ENCODE data around the gene UBQLN1.

UBQLN1 gene

DNA sequence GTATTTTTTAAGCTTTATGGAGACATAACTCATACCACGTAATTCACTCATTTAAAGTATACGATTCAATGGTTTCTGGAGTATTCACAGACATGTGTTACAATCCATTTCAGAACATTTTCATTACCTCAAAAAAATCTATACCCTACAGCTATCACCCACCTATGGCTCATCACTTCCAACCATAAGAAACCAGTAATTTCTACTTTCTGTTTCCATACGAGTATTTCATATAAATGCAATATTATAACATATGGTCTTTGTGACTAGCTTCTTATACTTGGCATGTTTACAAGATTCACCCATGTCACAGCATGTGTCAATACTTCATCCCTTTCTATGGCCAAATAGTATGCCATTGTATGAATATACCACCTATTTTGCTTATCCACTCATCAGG is 18.8 kb downstream of the UBQLN1 start:
- DNase-seq (ENCODE audit: low read depth), result no peak

DNA sequence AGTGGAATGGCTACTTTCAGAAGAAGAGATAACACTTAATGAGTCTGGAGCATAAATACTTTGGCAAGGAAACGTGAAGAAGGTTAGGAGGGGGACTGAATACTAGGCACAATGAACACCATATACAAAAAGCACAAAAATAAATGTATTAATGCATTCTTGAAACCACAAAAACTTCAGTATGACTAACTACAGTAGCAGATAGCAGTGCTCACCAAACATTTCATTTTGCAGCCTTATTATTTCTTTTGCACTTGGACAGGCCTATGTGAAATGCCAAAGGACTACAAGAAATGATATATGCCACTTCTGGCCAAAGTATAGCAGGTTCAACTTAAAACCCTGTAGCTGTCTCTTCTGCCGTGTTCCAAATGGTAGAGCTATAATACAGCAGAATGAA is 26.3 kb downstream of the UBQLN1 start:
- no peak for DNase-seq (ENCODE audit: low read depth)

DNA sequence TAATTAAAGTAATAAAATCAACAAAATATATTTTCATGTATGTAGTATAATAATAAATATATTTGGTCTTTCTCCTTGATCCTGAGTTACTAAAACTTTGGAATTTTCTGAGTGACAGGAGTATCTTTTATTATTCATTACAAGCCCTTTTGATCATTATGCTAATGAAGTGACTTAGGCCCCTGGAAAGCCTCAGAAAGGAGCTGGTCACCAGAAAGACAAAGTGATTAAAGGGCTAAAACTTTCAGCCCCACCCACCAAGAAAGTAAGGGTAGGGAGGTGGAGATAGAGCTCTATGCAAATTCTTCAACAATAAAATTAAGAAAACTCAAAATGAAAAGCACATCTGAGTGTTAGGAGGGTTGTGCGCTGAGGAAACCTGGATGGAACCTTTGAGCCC is 27.5 kb downstream of the UBQLN1 start:
- DNase-seq (ENCODE audit: low read depth), result no peak

DNA sequence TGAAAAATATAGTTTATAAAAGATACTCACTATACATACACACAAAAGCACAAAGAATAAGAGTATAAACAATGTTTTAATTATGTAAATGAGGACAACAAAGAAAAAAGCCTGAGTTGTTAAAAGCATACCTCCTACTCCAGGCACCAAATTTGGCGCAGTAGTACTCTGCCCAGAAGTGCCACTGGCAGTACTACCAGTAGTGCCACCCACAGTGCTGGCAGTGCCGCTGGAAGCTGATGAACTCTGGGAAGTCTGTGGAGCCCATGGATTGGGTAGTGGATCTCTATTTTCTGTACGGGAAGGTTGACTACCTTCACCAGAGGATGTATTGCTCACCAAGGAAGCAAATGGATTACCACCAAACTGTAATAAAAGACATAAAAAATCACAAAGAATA is 30.2 kb downstream of the UBQLN1 start:
- no peak for DNase-seq (ENCODE audit: low read depth)

DNA sequence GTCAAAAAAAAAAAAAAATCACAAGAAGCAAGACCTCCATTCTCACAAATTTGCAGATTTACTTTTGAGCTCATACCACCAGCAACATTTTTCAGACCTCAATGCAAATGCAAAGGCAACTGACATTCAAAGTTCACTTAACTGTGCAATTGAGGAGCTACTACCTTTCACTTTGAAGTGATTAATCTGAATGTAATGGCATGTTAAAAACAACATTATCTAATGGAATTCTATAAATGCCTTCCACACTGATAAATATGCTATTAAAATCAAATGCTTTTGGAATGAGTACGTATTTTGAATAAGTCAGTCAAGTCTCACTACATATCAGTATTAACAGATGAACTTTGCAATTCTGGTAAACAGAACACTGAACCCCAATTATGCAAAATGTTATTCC is 32.3 kb downstream of the UBQLN1 start:
- peak; percentile 4 for DNase-seq (ENCODE audit: low read depth)

DNA sequence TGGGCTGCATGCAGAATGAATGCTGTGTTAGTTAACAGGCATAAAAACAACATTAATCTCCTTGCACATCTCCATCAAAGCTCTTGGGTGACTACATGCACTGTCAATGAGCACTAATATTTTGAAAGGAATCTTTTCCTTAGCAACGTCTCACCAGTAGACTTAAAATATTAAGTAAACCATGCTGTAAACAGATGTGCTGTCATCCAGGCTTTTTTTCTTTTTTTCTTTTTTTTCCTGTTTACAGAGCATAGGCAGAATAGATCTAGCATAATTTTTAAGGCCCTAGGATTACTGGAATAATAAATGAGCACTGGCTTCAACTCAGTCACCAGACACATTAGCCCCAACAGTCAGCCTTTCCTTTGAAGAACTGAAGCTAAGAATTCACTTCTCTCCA is 36.3 kb downstream of the UBQLN1 start:
- no peak for DNase-seq (ENCODE audit: low read depth)

DNA sequence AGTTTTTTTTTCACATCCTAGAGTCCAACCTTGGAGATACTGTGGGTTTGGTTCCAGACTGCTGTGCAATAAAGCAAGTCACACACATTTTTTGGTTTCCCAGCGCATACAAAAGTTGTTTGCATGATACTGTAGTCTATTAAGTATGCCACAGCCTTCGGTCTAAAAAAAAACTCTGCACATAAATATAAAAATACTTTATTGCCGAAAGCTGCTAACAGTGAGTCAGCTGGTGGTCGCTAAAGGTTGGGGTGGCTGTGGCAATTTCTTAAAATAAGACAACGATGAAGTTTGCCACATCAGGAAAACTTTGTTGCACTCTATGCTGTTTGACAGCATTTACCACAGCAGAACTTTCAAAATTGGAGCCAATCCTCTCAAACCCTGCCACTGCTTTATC is 37.4 kb downstream of the UBQLN1 start:
- DNase-seq (ENCODE audit: low read depth), result no peak

DNA sequence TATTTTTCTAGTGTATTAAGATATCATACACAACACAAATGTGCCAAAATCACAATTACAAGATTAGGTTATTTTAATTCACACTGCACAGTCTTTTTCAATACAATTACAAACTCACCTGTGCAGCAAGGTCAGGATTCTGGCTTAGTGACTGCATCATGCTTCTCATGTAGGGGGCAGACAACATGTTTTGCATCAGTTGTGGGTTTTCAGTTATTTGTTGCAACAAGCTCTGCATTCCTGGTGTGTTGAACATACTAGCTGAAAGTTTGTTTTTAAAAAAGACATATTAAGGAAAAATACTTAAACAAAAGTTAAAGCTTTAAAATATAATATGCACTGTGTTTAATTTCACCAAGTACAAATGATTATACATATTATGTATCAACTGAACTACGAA is 38.7 kb downstream of the UBQLN1 start:
- no peak for DNase-seq (ENCODE audit: low read depth)

DNA sequence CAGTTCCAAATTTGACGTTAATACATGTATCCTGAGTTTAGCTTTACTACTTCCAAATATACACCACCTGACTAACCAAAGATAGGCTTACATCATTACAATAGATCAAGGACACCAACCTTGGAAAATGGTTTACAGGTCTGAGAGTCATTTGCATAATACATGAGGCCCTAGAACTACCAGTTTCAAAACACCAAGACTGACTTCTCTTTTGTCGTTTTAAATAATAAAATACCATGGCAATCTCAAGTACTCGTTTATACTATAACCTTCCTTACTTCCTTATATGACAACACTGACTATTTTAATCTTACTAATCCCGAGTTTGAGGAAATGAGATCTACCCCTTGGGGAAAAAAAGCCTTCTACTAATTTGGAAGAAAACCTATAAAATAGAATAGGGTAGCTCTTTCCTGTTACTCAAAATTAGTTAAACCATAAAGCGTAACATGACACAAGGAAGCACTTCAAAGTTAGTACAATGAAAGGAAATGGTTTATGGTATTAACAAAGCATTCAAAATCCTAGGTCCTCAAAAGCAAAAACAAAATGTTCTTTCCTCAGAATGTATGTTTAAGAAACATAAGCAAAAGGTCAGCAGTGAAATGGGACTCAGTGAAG is 42.1 kb downstream of the UBQLN1 start:
- no peak for DNase-seq (ENCODE audit: low read depth)

DNA sequence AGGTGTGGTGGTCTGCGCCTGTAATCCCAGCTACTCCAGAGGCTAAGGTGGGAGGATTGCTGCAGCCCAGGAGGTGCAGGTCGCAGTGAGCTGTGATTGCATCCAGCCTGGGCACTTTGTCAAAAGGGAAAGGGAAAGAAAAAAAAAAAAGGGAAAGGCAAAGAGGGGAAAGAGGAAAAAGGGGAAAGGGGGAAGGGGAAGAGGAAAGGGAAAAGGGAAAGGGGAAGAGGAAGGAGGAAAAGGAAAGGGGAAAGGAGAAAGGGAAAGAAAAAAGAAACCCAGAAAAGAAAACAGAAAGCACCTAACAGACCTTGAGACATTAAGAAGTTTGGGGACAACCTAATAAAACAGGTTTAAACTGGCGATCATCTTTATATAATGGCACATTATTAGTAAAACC is 44.8 kb downstream of the UBQLN1 start:
- DNase-seq (ENCODE audit: low read depth), result no peak

DNA sequence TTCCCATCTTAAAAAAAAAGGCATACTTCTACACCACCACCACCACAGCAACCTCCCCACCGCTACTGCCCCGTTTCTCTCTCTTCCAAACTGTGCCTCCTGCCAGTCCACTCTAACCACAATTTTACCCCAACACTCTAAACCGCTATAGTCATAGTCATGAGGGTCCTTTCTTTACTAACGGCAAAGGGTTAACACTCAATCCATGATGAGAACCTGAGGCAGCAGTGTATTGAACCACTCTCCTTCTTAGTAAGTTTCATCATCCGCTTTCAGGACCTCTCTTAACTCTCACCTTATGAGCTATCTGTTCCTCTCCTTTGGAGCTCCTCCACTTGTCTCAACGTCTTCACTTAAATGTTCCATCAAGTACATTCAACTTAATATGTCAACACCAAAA is 50.8 kb downstream of the UBQLN1 start:
- DNase-seq (ENCODE audit: low read depth), result no peak

DNA sequence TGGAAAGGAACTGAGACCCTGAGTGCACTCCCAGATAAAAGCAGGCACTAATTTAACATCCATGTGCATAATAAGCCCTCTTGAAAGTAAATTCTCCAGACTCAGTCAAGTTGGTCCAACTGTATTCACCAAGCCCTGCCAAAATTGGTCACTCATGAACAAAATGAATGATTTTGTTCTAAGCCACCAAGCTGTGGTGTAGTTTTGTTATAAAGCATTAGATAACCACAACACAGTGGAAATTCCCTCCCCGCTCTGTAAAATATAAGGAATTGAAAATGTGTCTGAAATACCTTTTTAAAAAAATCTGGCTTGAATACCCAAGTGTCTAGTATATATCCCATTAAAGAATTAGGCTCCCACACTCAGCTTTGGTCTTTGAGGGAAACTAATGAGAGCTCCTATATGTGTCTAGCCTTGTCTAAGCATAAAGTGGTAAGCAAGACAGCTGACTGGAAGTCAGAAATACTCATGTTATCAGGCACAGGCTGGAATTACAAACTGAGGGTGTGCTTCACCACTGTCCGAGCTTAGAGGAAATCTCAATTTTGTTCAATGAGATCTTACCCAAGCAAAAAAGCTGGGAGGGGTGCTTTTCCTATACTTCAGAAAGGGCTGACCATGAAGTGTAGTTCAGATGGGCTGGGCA is 51.6 kb downstream of the UBQLN1 start:
- DNase-seq (ENCODE audit: low read depth), result no peak

DNA sequence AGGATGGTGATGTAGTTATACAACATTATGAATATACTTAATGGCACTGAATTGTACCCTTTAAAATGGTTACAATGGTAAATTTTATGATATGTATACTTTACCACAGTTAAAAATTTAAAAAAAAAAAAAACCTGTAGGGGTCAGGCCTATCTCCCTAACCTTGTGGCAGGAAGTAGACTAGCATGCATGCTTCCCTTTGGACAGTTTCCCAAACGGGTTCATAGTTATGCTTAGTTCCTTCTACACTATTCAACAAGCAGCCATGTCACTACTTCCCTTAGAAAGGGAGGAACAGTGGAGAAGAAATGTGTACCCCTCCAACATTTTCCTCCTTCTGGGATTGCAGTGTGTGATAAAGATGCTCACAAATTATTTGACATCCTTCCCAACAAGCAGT is 52.3 kb downstream of the UBQLN1 start:
- no peak for DNase-seq (ENCODE audit: low read depth)

DNA sequence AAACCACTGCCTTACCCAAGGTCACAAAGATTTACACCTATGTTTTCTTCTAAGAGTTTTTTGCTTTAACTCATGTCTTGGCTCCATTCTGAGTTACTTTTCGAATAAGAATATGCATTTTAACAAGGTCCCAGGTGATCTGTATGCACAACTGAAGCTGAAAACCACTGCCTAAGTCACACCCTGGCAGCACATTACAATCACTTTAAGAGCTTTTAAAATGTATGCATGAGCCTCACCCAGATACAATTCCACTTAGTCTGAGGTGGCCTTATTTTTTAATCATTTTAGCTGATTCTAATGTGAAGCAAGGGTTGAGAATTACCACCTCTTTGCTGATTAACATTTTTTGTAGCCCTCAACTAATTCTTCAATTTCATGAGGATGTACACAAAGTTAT is 55.3 kb downstream of the UBQLN1 start:
- DNase-seq (ENCODE audit: low read depth), result no peak

DNA sequence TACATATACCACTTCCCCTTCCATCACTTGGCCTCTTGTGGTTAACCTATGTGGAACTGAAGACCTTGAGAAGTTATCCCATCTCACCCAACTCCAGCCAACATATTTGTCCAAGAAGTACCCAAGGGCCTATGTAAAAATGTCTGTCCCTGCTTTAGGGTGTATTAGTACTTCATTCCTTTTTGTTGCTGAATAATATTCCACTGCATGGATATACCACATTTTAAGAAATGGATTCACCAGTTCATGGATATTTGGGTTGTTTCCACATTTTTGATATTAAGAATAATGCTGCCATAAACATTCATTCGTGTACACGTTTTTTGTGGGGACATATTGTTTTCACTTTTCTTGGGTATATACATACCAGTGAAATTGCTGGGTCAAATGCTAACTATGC is 56.2 kb downstream of the UBQLN1 start:
- no peak for DNase-seq (ENCODE audit: low read depth)

DNA sequence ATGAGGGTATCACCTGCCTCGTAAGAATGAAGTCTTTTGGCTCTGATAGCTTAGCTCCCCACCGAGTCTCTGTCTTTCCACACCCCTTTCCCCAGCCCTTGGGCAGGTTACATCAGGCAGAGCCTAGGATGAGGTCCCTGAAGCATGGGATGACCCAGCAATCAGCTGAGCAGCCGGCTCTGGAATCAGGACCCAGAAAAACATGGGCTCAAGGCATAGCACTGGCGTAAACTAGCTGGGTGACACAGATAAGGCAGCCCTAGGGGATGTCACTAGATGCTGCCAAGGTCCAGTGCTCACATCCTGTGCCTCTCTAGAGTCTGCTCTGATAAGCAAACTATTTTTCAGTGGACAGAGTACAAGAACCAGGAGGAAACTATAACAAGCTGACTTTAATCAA is 58.2 kb downstream of the UBQLN1 start:
- DNase-seq (ENCODE audit: low read depth), result no peak

DNA sequence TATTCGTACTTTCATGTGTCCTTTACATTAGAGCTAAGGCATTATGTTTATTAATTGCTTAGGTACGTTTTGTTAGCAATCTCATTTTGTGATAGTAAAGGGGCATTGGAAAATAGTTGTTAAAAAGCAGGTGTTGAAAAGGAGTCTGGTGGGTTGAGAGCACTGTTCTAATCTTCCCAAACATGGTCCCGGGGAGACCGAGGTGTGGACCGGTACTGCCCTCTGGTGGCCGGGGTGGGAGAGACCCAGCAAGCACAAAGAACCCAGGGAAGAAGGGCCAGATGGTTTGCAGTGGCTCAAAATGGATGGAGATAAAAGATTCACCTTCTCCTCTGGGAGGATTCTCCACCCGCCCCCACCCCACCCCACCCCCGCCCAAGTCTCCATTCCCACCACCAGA is 58.7 kb downstream of the UBQLN1 start:
- DNase-seq (ENCODE audit: low read depth), result no peak

DNA sequence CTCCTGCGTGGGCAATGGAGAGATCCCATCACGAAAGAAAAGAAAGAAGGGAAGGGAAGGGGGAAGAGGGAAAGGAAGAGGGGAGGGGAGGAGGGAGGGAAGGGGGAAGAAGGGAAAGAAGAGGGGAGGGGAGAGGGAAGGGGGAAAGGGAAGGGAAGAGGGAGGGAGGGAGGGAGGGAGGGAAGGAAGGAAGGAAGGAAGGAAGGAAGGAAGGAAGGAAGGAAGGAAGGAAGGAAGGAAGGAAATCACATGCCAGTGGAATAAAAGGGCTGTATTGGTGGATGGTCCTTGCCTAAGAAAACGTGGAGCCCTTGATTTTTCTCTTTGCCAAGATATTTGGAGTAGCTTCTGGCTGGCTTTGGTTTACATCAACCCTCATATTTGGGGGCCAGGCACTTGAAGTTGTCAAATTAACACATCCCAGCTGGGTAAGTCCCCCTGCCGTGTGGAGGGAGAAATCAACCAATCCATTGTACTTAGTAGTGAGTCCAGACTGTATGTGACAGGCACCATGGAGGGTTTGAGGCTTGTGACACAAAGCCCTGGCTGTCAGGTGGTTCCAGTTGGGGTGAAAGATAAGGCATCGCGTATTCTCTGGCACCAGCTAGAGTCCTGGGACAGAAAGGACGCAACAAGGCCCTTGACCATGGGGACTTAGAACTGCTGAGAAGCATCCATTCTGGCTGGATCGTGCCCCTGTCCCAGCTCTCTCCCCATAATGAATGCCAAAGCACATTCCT is 61.1 kb downstream of the UBQLN1 start:
- DNase-seq (ENCODE audit: low read depth), result no peak

DNA sequence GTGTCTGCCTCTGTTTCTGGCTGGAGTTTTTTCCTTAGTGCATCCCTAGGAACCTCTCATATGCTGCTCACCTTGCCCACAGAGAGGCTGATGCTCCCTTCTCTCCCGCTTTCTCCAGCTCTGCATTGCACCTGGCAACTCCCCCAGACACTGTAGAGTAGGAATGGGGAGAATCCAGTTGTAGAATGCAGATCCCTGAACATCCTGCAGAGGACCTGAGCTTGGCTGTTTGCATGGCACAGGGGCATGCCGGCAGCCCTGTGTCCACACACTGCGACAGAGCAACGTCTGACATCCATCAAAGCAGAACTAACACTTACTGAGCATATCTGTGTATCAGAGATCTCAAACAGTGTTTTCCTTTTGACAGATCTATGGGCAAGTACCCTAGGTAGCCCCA is 65.0 kb downstream of the UBQLN1 start:
- DNase-seq (ENCODE audit: low read depth), result no peak

DNA sequence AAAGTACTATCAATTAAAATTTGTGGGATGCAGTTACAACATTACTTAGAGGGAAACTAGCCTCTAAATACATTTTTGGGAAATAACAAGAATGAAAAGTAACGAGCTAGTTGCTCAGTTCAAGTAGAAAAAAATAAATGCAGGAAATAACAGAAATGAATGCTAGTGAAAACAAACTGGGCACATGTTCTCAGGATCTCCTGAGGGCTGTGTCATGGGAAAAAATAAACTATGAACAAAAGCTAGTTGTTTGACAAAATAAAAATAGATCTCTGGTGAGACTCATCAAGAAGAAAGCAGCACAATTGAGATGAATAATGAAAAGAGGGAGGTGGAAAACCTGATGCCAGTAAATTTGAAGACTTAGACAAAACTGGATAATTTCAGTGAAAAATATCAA is 68.5 kb downstream of the UBQLN1 start:
- DNase-seq (ENCODE audit: low read depth), result no peak

DNA sequence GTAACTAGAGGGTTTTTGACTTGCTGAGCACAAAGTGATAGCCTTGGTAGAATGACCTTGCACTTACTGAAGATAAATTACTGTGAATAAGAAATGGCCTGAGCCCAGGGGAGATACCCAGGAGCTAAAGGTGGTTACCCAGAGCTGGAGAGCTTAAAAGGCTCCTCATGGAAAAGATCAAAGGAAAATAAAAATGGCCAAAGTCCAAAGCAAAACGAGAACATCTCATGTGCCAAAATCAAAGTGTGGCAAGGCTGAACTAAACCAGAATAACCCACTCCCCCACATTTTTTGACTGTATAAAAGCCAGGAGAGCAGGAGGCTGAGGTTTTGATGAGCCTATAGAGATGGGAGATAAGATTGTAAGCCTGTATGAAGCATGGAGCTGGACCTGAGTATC is 70.4 kb downstream of the UBQLN1 start:
- no peak for DNase-seq (ENCODE audit: low read depth)

DNA sequence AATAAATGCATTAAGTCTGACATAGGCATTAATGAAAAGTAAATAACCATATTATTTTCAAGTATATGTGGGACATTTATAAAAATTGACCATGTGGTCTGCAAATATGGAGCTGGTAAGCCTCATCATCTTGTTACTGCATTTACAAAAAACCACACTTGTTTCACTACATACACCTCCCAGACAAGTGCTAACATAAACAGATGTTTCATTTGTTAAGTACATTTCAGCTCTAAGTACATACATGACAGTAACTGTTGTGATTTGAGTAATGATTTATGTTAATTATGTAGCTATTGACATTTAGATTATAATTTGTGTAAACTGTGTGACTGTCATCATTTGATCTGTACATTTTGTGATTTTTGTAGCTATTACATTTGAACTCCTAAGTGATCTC is 70.9 kb downstream of the UBQLN1 start:
- DNase-seq (ENCODE audit: low read depth), result no peak

DNA sequence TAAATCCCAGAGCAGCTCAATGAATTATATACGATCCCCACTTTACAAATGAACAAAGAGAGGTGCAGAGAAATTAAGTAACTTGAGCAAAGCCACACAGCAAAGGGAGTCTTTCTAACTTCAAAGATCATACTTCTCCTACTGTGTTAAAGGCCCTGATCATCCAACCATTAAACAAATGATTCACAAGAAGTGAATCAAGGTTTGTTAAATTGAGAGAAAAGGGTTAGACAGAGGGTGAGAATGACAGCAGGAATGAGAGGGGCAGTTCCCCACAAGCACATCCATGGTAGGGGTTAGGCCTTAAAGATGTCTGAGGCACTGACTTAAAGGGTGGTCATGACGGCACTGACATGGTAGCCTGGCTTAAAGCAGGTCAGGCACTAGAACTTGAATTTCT is 74.1 kb downstream of the UBQLN1 start:
- no peak for DNase-seq (ENCODE audit: low read depth)

DNA sequence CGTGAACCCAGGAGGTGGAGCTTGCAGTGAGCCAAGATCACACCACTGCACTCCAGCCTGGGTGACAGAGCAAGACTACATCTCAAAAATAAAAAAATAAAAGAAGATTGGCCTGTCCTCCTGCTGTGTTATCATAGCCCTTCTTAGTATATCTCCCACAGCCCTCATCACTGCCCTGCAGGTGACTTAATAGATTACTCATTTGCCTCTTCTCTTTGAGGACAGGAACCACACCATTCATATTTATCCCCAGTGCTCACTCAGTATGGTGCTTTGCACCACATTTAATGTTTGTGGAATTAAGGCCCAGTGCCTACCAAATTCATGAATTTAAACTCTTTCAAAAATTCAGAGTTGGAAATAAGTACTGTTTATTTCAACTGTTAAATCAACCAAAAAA is 74.5 kb downstream of the UBQLN1 start:
- DNase-seq (ENCODE audit: low read depth), result no peak
